ENCODE results near the gene DOC2A.
"Not testable (repeated sequence)": the region's sequence is repeated elsewhere in the genome, so short reads cannot be mapped to it uniquely, and the experiment has no call there.

DOC2A gene

GRCh38 chr16:30027588-30028437, 17.0 kb upstream of the DOC2A start:
- DNase-seq = no peak

GRCh38 chr16:30026449-30026848, 15.6 kb upstream of the DOC2A start:
- DNase-seq = no peak

- DNase-seq = no peak
Observed at GRCh38 chr16:30025574-30025973, 14.7 kb upstream of the DOC2A start.

GRCh38 chr16:30025156-30025555, 14.3 kb upstream of the DOC2A start:
- no peak for DNase-seq

GRCh38 chr16:30024451-30024850, 13.6 kb upstream of the DOC2A start:
- no peak for DNase-seq

GRCh38 chr16:30023586-30023985, 12.8 kb upstream of the DOC2A start:
- no peak for DNase-seq

- DNase-seq = no peak
Observed at GRCh38 chr16:30022887-30023286, 12.1 kb upstream of the DOC2A start, which contains the start of gene C16orf92. TSS of gene C16orf92 (plus strand) at chr16:30023198. CDS start at chr16:30023341, 143 bp downstream.

- DNase-seq = no peak
Observed at GRCh38 chr16:30018731-30019158, 7.9 kb upstream of the DOC2A start.

GRCh38 chr16:30017937-30018336, 7.1 kb upstream of the DOC2A start:
- not testable (repeated sequence) for DNase-seq

- DNase-seq = no peak
Observed at GRCh38 chr16:30017277-30017656, 6.4 kb upstream of the DOC2A start.

- no peak for DNase-seq
Observed at GRCh38 chr16:30016555-30017276, 5.9 kb upstream of the DOC2A start.

GRCh38 chr16:30015450-30015849, 4.6 kb upstream of the DOC2A start:
- not testable (repeated sequence) for DNase-seq

GRCh38 chr16:30012598-30012997, 1.8 kb upstream of the DOC2A start:
- not testable (repeated sequence) for DNase-seq

GRCh38 chr16:30011714-30012504, 1.1 kb upstream of the DOC2A start:
- DNase-seq = no peak

GRCh38 chr16:30009990-30010843, 610 bp downstream of the DOC2A start:
- DNase-seq = no peak

- no peak for DNase-seq
Observed at GRCh38 chr16:30009085-30009862, 1.6 kb downstream of the DOC2A start.

GRCh38 chr16:30007378-30007895, 3.4 kb downstream of the DOC2A start:
- no peak for DNase-seq

- no peak for DNase-seq
Observed at GRCh38 chr16:30006659-30007377, 4.0 kb downstream of the DOC2A start.

- DNase-seq = no peak
Observed at GRCh38 chr16:30006095-30006473, 4.7 kb downstream of the DOC2A start.

Data from right kidney (tissue), 1 donor.